Endothelial cell of umbilical vein (primary cell): ENCODE results near the gene BLNK. TPM values are rescaled to one million over a fixed set of nuclear protein-coding genes. Genes with fewer than 3 reads are reported as not detected.

Experiments
- BruUV-seq: library from RNA; stranded (reverse); fragments of 400-500 nt; replicated peaks from 2 replicates; lab custom pipeline; 2021; lab: Mats Ljungman, UMichigan
- CTCF ChIA-PET: fragments of 300-600, 350-600 bp; sonication (Branson Sonifier 250); formaldehyde crosslinking; loops from one replicate; lab custom pipeline; 2021; ENCODE audit warnings: antibody characterized with exemption, inconsistent platforms; lab: Charles Lee
- POLR2A ChIA-PET: fragments of 300-600, 350-600 bp; sonication (Branson Sonifier 250); formaldehyde crosslinking; loops from one replicate; lab custom pipeline; 2021; ENCODE audit warnings: antibody characterized with exemption, inconsistent platforms; lab: Charles Lee
- DNase-seq: peaks from one replicate; pipeline ENCODE4 v3.0.0-alpha.2; 2011; ENCODE audit warnings: low read depth, low spot score
- FAIRE-seq: peaks from 2 replicates; lab custom pipeline; 2011; peaks lifted over from hg19 to GRCh38; lab: Jason Lieb, UNC
- H2AFZ ChIP-seq: 2 replicates; pipeline ENCODE4 v1.6.0; 2012; ENCODE audit warnings: low read depth, low read length, control low read depth, inconsistent platforms
- H3K27ac ChIP-seq: 2 replicates; pipeline ENCODE4 v1.5.1; 2011; ENCODE audit warnings: low read depth, mild to moderate bottlenecking, control low read depth, low read length, moderate library complexity; ENCODE audit not compliant: insufficient read depth
- H3K27me3 ChIP-seq, 2 experiments: 2 replicates each; pipeline versions ENCODE4 v1.6.0 to v1.6.1; 2011; ENCODE audit warnings: low read length in 2 of 2, mixed read lengths in 1 of 2; ENCODE audit not compliant: control insufficient read depth in 2 of 2, insufficient read depth in 2 of 2
- H3K36me3 ChIP-seq, 2 experiments: 2 replicates in 1 of 2; 3 replicates in 1 of 2; pipeline ENCODE4 v1.5.1; 2011; ENCODE audit warnings: low read length in 2 of 2, mild to moderate bottlenecking in 1 of 2, moderate library complexity in 1 of 2; ENCODE audit not compliant: control insufficient read depth in 2 of 2, insufficient read depth in 2 of 2; ENCODE audit errors: extremely low read depth in 1 of 2
- H3K4me1 ChIP-seq: 3 replicates; pipeline ENCODE4 v1.5.1; 2011; ENCODE audit warnings: mild to moderate bottlenecking, low read length; ENCODE audit not compliant: control insufficient read depth, insufficient read depth; ENCODE audit errors: extremely low read depth
- H3K4me2 ChIP-seq: 2 replicates; pipeline ENCODE4 v1.6.1; 2011; ENCODE audit warnings: low read length, control low read depth, mixed read lengths; ENCODE audit not compliant: insufficient read depth
- H3K4me3 ChIP-seq, 3 experiments: fragments of 200-600 bp in 1 of 3; sonication (generic), shearing (Covaris generic) in 1 of 3; replicated peaks in 1 of 3; 2 replicates each; pipeline ENCODE4 v1.5.1; 2011 to 2016; ENCODE audit warnings: control low read depth in 3 of 3, low read length in 3 of 3, mild to moderate bottlenecking in 2 of 3, inconsistent platforms in 1 of 3, low read depth in 1 of 3, moderate library complexity in 1 of 3; ENCODE audit not compliant: insufficient read depth in 1 of 3
- H3K79me2 ChIP-seq: 2 replicates; pipeline ENCODE4 v1.6.0; 2012; ENCODE audit warnings: low read length, inconsistent platforms; ENCODE audit not compliant: control insufficient read depth, insufficient read depth
- H3K9ac ChIP-seq: replicated peaks from 2 replicates; pipeline ENCODE3; 2011; ENCODE audit warnings: low read length, control low read depth; ENCODE audit not compliant: insufficient read depth; ENCODE audit errors: extremely low read depth
- H3K9me1 ChIP-seq: replicated peaks from 3 replicates; pipeline ENCODE4 v1.6.0; 2011; ENCODE audit warnings: mild to moderate bottlenecking, low read length; ENCODE audit not compliant: control insufficient read depth, insufficient read depth; ENCODE audit errors: extremely low read depth
- H3K9me3 ChIP-seq: replicated peaks from 2 replicates; pipeline ENCODE4 v1.5.1; 2012; ENCODE audit warnings: low read length, inconsistent platforms; ENCODE audit not compliant: control insufficient read depth, insufficient read depth
- H4K20me1 ChIP-seq: replicated peaks from 2 replicates; pipeline ENCODE3; 2011; ENCODE audit warnings: mild to moderate bottlenecking, low read length; ENCODE audit not compliant: control insufficient read depth, insufficient read depth; ENCODE audit errors: extremely low read depth
- EZH2 ChIP-seq: IDR thresholded peaks from 2 replicates; pipeline ENCODE4 v1.6.1; 2012; ENCODE audit warnings: borderline replicate concordance, low read depth, mild to moderate bottlenecking, moderate library complexity, low read length, inconsistent platforms; ENCODE audit not compliant: severe bottlenecking
- FOS ChIP-seq: IDR thresholded peaks from 2 replicates; pipeline ENCODE4 v1.6.1; 2011; ENCODE audit warnings: mild to moderate bottlenecking, low read length, moderate library complexity, borderline replicate concordance; ENCODE audit not compliant: insufficient read depth
- GATA2 ChIP-seq: IDR thresholded peaks from 2 replicates; pipeline ENCODE4 v1.7.0; 2011; ENCODE audit warnings: low read depth, mild to moderate bottlenecking, moderate library complexity, mixed read lengths, low read length; ENCODE audit not compliant: insufficient read length, insufficient read depth
- JUN ChIP-seq: IDR thresholded peaks from 2 replicates; pipeline ENCODE4 v1.6.1; 2011; ENCODE audit warnings: borderline replicate concordance, low read depth; ENCODE audit not compliant: insufficient read length, insufficient read depth
- MYC ChIP-seq: IDR thresholded peaks from one replicate; pipeline ENCODE4 v1.6.1; 2011; ENCODE audit warnings: mild to moderate bottlenecking, low read depth, low read length
- POLR2A ChIP-seq: IDR thresholded peaks from 2 replicates; pipeline ENCODE4 v1.6.1; 2012; ENCODE audit warnings: low read depth, mild to moderate bottlenecking, control low read depth, low read length
- POLR2AphosphoS5 ChIP-seq: IDR thresholded peaks from 2 replicates; pipeline ENCODE4 v1.6.1; 2012; ENCODE audit warnings: low read depth, mild to moderate bottlenecking, control low read depth, low read length, moderate library complexity; ENCODE audit not compliant: insufficient read depth
- dilution Hi-C: fragments of 300-500 bp; cut with MboI; formaldehyde crosslinking; loops from one replicate; pipeline ENCODE4 v1.15.0; 2019; ENCODE audit warnings: low sequenced_read_pairs; ENCODE audit not compliant: extremely low pct_ligation_motif_present
- intact Hi-C: fragments of 100-400 bp; cut with micrococcal nuclease; formaldehyde crosslinking; loops from one replicate; pipeline ENCODE4 v1.10.0; 2022
- polyA plus RNA-seq, 4 experiments: library from polyadenylated mRNA; depleted of rRNA in 3 of 4; stranded (reverse) in 3 of 4; unstranded in 1 of 4; fragments of >200 nt; gene quantifications; 2 replicates each; pipeline versions ENCODE4 v1.2.1 to v1.2.3, GENCODE V29; 2011 to 2012; ENCODE audit warnings: missing spikeins in 1 of 4
- total RNA-seq: library from RNA; stranded (reverse); gene quantifications from 2 replicates; pipeline ENCODE4 v1.2.3, GENCODE V29; 2021
- TF ChIP-seq, protein P1 (sequence below): IDR thresholded peaks from 2 replicates; pipeline ENCODE4 v1.6.1; 2011; ENCODE audit not compliant: insufficient read depth, insufficient read length
- TF ChIP-seq, protein P2 (sequence below), 2 donors: IDR thresholded peaks; 1 replicate in 1 of 2; 2 replicates in 1 of 2; pipeline ENCODE4 v1.5.1; 2011; ENCODE audit warnings: low read length in 2 of 2, mild to moderate bottlenecking in 2 of 2, moderate library complexity in 2 of 2, control low read depth in 1 of 2, inconsistent platforms in 1 of 2, low read depth in 1 of 2; ENCODE audit not compliant: insufficient read depth in 1 of 2; ENCODE audit errors: extremely low read depth in 1 of 2

The BLNK gene
- total and polyA plus RNA-seq, 2 donors (not counting 3 experiments of a cell fraction or from before 2014, with no cell fraction given): not detected

DNA sequence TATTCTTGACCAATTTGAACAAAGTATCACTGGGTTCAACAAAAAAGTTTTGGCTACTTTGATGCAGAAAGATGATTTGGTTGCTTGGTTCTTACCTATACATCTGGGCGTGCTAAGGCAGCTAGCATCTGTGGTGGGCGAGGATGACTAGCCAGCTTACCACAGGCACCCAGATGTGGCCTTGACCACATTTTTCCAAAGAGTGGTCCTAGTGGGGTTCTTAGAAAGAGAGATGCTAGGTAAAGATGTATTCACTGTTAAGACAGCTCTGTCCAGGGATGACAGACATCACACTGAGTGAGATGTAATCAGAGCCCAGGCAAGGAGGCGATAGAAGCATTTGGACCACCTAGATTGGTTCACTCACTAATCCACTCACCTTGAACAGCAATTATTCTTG is 33.6 kb upstream of the BLNK start:
- TF ChIP-seq, protein P1, sequence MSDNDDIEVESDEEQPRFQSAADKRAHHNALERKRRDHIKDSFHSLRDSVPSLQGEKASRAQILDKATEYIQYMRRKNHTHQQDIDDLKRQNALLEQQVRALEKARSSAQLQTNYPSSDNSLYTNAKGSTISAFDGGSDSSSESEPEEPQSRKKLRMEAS: no peak
- no peak for TF ChIP-seq EZH2
- TF ChIP-seq POLR2A: no peak
- no peak for TF ChIP-seq MYC
- TF ChIP-seq JUN: no peak
- TF ChIP-seq GATA2: no peak
- no peak for TF ChIP-seq POLR2AphosphoS5
- TF ChIP-seq, protein P2, sequence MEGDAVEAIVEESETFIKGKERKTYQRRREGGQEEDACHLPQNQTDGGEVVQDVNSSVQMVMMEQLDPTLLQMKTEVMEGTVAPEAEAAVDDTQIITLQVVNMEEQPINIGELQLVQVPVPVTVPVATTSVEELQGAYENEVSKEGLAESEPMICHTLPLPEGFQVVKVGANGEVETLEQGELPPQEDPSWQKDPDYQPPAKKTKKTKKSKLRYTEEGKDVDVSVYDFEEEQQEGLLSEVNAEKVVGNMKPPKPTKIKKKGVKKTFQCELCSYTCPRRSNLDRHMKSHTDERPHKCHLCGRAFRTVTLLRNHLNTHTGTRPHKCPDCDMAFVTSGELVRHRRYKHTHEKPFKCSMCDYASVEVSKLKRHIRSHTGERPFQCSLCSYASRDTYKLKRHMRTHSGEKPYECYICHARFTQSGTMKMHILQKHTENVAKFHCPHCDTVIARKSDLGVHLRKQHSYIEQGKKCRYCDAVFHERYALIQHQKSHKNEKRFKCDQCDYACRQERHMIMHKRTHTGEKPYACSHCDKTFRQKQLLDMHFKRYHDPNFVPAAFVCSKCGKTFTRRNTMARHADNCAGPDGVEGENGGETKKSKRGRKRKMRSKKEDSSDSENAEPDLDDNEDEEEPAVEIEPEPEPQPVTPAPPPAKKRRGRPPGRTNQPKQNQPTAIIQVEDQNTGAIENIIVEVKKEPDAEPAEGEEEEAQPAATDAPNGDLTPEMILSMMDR (IDR thresholded peaks at IDR 0.05; ENCODE audit: extremely low read depth in 1 of 2, insufficient read depth in 1 of 2, low read depth in 1 of 2, low read length in 2 of 2): no peak
- TF ChIP-seq FOS: no peak
- H3K9me1 ChIP-seq: no peaks in the 10 kb centered on the region
- intact Hi-C loops (no loop called here), dilution Hi-C loops (no loop called here)
- peaks cover 2% of the 10 kb centered on the region in 2 experiments for H3K27me3 ChIP-seq
- FAIRE-seq (no peak), DNase-seq (no peak)
- H3K36me3 ChIP-seq: no peaks in the 10 kb centered on the region
- H3K4me3 ChIP-seq: no peak overlapping the region
- no peak overlapping the region for H3K27ac ChIP-seq
- no peaks in the 10 kb centered on the region for H3K4me1 ChIP-seq
- no peak overlapping the region for H3K4me2 ChIP-seq
- no peaks in the 10 kb centered on the region for H3K9me3 ChIP-seq
- CTCF ChIA-PET: interaction anchor here (1.0 kb wide), 1 partner anchor 288 kb away, joined by 3 read pairs; no protein-coding TSS in a partner anchor
- no peaks in the 10 kb centered on the region for H3K79me2 ChIP-seq
- POLR2A ChIA-PET: no interaction called here
- H4K20me1 ChIP-seq: no peaks in the 10 kb centered on the region
- no peak overlapping the region for H3K9ac ChIP-seq
- no peak overlapping the region for H2AFZ ChIP-seq
- no TSS peak for BruUV-seq
